Erythroblast (primary cell): ENCODE results near the gene FBRS.

Source experiments
- GATA1 ChIP-seq: IDR thresholded peaks from 2 replicates; pipeline ENCODE4 v1.6.1; 2011; ENCODE audit warnings: low read depth, mild to moderate bottlenecking, control low read depth, low read length, moderate library complexity
- POLR2A ChIP-seq: IDR thresholded peaks from 2 replicates; pipeline ENCODE4 v1.6.1; 2011; ENCODE audit warnings: mild to moderate bottlenecking, low read length

- TF ChIP-seq POLR2A (no peak), GATA1 (no peak)
Measured at GRCh38 chr16:30700491-30700890, 42.3 kb downstream of the FBRS start.
